Lung (tissue), 12 donors: ENCODE results near the gene ACTN4. TPM values are rescaled to one million over a fixed set of nuclear protein-coding genes. Genes with fewer than 3 reads are reported as not detected.

Source experiments
- ATAC-seq: fragments of 200-7000 bp; cut with Tn5 transposase; one replicate; pipeline ENCODE4 v1.9.1; 2020; ENCODE audit warnings: moderate number of reproducible peaks; ENCODE audit not compliant: insufficient read depth, low FRiP score
- DNase-seq, 3 donors: peaks; one replicate each; pipeline ENCODE4 v3.0.0-alpha.2; 2013 to 2017
- H3K27ac ChIP-seq, 2 donors: one replicate each; pipeline ENCODE4 v1.5.1; 2013; ENCODE audit warnings: mild to moderate bottlenecking in 2 of 2, moderate library complexity in 2 of 2, control low read depth in 1 of 2, inconsistent platforms in 1 of 2, low read depth in 1 of 2, low read length in 1 of 2
- H3K27me3 ChIP-seq, 3 donors: one replicate each; pipeline ENCODE4 v1.5.1; 2013; ENCODE audit warnings: low read length in 2 of 3; ENCODE audit not compliant: control insufficient read depth in 3 of 3, insufficient read depth in 3 of 3
- H3K36me3 ChIP-seq, 4 donors: one replicate each; pipeline ENCODE4 v1.5.1; 2013; ENCODE audit warnings: low read length in 4 of 4, mild to moderate bottlenecking in 1 of 4, moderate library complexity in 1 of 4; ENCODE audit not compliant: control insufficient read depth in 4 of 4, insufficient read depth in 4 of 4
- H3K4me1 ChIP-seq, 5 donors: one replicate each; pipeline ENCODE4 v1.5.1; 2013; ENCODE audit warnings: low read length in 5 of 5, mild to moderate bottlenecking in 2 of 5, moderate library complexity in 1 of 5; ENCODE audit not compliant: control insufficient read depth in 5 of 5, insufficient read depth in 5 of 5
- H3K4me3 ChIP-seq: one replicate; pipeline ENCODE4 v1.5.1; 2013; ENCODE audit warnings: mild to moderate bottlenecking, control low read depth, moderate library complexity
- H3K9ac ChIP-seq, 2 donors: one replicate each; pipeline ENCODE4 v1.5.1; 2013; ENCODE audit warnings: low read length in 2 of 2, control low read depth in 1 of 2; ENCODE audit not compliant: insufficient read depth in 1 of 2
- H3K9me3 ChIP-seq, 4 donors: one replicate each; pipeline ENCODE4 v1.5.1; 2013; ENCODE audit warnings: low read length in 3 of 4, mild to moderate bottlenecking in 1 of 4, moderate library complexity in 1 of 4; ENCODE audit not compliant: control insufficient read depth in 4 of 4, insufficient read depth in 3 of 4
- WGBS, 2 donors: extraction: QIAGEN DNeasy Blood & Tissue Kit; methylation state at CpG; one replicate each; pipeline ENCODE4 v1.1.7; 2013; 5-methylcytosine and 5-hydroxymethylcytosine counted together
- polyA plus RNA-seq, 2 donors: library from polyadenylated mRNA; stranded (reverse); fragments of 200-250 nt; gene quantifications; one replicate each; pipeline ENCODE4 v1.2.1, GENCODE V29; 2013
- total RNA-seq, 2 donors: library from RNA; depleted of rRNA in 1 of 2; stranded (reverse); fragments of >200 nt in 1 of 2; gene quantifications; one replicate each; pipeline ENCODE4 v1.2.1, GENCODE V29; 2014 to 2021
- TF ChIP-seq, protein P1 (sequence below): IDR thresholded peaks from 2 replicates; pipeline ENCODE4 v1.5.1; 2012; ENCODE audit warnings: mild to moderate bottlenecking; ENCODE audit errors: control extremely low read depth, extremely low read depth
- donor health status: control.
- donor health status: control.
- donor health status: Bipolar disorder and iron deficiency.
- donor health status: healthy.
- donor health status: DM: yes; HTN: yes; CAD: no.

ACTN4 gene
- total and polyA plus RNA-seq, 4 donors = 229 to 552 (median 367) TPM

DNA sequence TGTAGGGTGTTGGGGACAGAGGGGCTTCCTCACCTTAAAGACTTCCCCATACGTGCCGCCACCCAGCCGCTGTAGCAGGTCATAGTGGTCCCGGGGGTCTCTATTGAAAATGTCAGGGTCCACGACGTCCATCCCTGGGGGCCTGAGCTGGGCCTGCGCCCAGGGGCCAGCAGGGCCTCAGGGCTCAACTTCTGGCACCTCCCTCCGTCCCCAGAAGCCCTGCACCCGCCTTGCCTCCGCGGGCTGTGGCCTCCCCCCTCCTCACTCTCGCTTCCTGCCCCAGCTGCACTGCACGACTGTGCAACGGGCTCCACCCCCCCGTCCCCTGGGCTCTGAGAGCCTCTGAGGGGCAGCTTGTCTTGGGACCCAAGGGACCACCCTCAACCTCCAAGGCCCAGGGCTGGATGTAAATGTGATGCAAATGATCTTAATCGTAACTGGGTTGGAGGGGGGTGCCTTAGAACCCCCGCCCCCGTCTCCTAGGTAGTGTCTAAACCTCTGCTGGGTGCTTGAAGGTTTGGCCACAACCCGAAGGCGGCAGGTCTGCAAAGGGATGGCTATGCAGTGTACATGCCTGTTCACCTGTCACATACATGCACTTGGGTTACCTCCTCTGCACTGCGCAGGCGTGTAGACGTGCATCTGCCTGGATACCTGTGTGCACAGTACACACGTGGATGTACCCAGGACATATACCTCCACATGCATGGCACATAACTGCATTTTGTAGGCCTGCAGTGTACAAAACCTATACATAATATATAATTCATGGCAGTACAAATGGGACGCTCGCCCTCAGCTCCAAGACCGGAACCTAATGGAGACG lies 29.5 kb upstream of the ACTN4 start, which contains the start of gene MAP4K1:
Gene MAP4K1 (minus strand): TSS at position 190 of the 826 bp plus-strand sequence. CDS start 58 bp downstream, at position 132.
- Histone ChIP-seq H3K4me3 (peak within 1 kb of the TSS; percentile 50), H3K9ac (peak within 1 kb of the TSS; percentile 29 to 44), H3K9me3 (no peaks in the 10 kb centered on the region), H3K27ac (peak within 1 kb of the TSS; percentile 77 to 81), H3K27me3 (no peaks in the 10 kb centered on the region), H3K36me3 (peaks cover 8 to 17% (median 11%) of the 10 kb centered on the region in 4 donors), H3K4me1 (peaks cover 6 to 18% (median 15%) of the 10 kb centered on the region in 5 donors)
- TF ChIP-seq, protein P1, sequence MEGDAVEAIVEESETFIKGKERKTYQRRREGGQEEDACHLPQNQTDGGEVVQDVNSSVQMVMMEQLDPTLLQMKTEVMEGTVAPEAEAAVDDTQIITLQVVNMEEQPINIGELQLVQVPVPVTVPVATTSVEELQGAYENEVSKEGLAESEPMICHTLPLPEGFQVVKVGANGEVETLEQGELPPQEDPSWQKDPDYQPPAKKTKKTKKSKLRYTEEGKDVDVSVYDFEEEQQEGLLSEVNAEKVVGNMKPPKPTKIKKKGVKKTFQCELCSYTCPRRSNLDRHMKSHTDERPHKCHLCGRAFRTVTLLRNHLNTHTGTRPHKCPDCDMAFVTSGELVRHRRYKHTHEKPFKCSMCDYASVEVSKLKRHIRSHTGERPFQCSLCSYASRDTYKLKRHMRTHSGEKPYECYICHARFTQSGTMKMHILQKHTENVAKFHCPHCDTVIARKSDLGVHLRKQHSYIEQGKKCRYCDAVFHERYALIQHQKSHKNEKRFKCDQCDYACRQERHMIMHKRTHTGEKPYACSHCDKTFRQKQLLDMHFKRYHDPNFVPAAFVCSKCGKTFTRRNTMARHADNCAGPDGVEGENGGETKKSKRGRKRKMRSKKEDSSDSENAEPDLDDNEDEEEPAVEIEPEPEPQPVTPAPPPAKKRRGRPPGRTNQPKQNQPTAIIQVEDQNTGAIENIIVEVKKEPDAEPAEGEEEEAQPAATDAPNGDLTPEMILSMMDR = no peak
- DNase-seq (peak in 2 of 3 donors; percentile 13 to 22), ATAC-seq (no peak)
- WGBS, 2 donors = 12 to 25% methylated on average over 28 of the region's 28 CpGs

DNA sequence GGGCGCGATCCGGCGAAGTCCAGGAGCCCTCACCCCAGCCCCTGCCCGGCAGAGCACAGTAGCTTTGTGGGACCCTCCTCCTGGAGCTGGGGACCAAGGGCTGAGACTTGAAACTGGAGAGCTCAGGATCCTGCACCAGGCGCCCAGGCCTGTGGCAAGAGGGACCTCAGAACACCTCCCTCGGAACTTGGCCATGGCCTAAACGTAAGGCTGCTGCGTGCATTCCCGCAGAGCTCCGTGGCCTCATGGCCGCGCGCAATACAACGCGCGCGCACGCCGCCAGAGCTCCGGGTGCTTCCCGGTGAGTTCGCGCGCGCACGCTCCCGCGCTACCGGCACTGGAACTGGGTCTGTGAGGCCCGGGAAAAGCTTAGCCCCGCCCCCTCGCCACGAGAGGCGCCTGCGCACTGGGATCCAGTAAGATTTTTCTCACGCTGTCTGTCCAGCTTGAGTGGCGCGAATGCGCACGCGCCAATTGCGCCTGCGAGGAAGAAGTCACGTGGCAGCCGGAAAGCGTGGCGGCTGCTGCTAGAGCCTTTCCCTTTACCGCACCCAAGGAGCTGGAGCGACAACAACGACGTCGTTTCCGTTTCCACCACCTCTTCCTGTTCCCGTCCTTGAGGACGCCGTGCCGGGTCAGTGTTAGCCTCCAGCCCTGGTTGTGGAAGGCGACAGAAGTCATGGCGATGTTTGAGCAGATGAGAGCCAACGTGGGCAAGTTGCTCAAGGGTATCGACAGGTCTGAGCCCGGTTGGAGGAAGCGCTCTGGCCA lies 28.7 kb upstream of the ACTN4 start, which contains the start of gene EIF3K:
Gene EIF3K (plus strand): TSS at position 599 of the 771 bp plus-strand sequence. CDS start 81 bp downstream, at position 680.
- TF ChIP-seq, protein P1 = no peak
- peak within 1 kb of the TSS; percentile 86 to 90 for H3K9ac ChIP-seq
- H3K27ac ChIP-seq = peak within 1 kb of the TSS; percentile 81 to 96
- peaks cover 6 to 18% (median 15%) of the 10 kb centered on the region in 5 donors for H3K4me1 ChIP-seq
- H3K27me3 ChIP-seq = no peaks in the 10 kb centered on the region
- WGBS, 2 donors = 1% methylated on average over 59 to 64 of the region's 64 CpGs
- peak; percentile 91 for ATAC-seq
- H3K36me3 ChIP-seq = peaks cover 8 to 21% (median 15%) of the 10 kb centered on the region in 4 donors
- DNase-seq = peak; percentile 99 to 100 (median 99)
- H3K4me3 ChIP-seq = peak within 1 kb of the TSS; percentile 91
- no peaks in the 10 kb centered on the region for H3K9me3 ChIP-seq

- 17 to 19% methylated on average over 21 of the region's 21 CpGs for WGBS, 2 donors
Measured at GRCh38 chr19:38619361-38620174, 27.9 kb upstream of the ACTN4 start.

More at GRCh38 chr19:38619361-38620174, 27.9 kb upstream of the ACTN4 start:
- Histone ChIP-seq H3K4me3 (peak overlapping the region; percentile 91), H3K27me3 (no peaks in the 10 kb centered on the region), H3K4me1 (peaks cover 6 to 18% (median 15%) of the 10 kb centered on the region in 5 donors), H3K9ac (peak overlapping the region; percentile 86 to 90), H3K9me3 (no peaks in the 10 kb centered on the region), H3K36me3 (peaks cover 10 to 22% (median 21%) of the 10 kb centered on the region in 4 donors), H3K27ac (peak overlapping the region; percentile 79 to 96)
- TF ChIP-seq, protein P1 = no peak
- no peak for DNase-seq
- ATAC-seq = no peak
